Caco-2 (cell line): ENCODE results near the gene BCAS3. TPM values are rescaled to one million over a fixed set of nuclear protein-coding genes. Genes with fewer than 3 reads are reported as not detected.

ENCODE experiments used
- BruUV-seq: library from RNA; stranded (reverse); fragments of 400-500 nt; replicated peaks from 2 replicates; lab custom pipeline; 2021; lab: Mats Ljungman, UMichigan
- CTCF ChIA-PET: fragments of 300-600 bp; sonication (Branson Sonifier 250); formaldehyde crosslinking; loops from one replicate; lab custom pipeline; 2022; ENCODE audit warnings: antibody characterized with exemption; lab: Charles Lee
- POLR2A ChIA-PET: fragments of 300-600 bp; sonication (Branson Sonifier 250); formaldehyde crosslinking; loops from one replicate; lab custom pipeline; 2022; ENCODE audit warnings: antibody characterized with exemption; lab: Charles Lee
- DNase-seq, 2 experiments: peaks; one replicate each; pipeline versions ENCODE4 v3.0.0 to v3.0.0-alpha.2; 2020 to 2022
- H3K27me3 ChIP-seq: replicated peaks from 2 replicates; pipeline ENCODE4 v1.6.0; 2011; ENCODE audit warnings: low read length; ENCODE audit not compliant: control insufficient read depth, insufficient read depth
- H3K36me3 ChIP-seq: 2 replicates; pipeline ENCODE4 v1.5.1; 2011; ENCODE audit warnings: low read length; ENCODE audit not compliant: control insufficient read depth, insufficient read depth
- H3K4me1 ChIP-seq: fragments of 250-450 bp; sonication (Bioruptor Pico); 2 replicates; pipeline ENCODE4 v1.5.1; 2020; ENCODE audit warnings: mild to moderate bottlenecking
- H3K4me3 ChIP-seq: 2 replicates; pipeline ENCODE4 v1.5.1; 2011; ENCODE audit warnings: low read depth, mild to moderate bottlenecking, control low read depth, low read length
- H3K9me3 ChIP-seq: fragments of 250-450 bp; sonication (Bioruptor Pico); 2 replicates; pipeline ENCODE4 v1.5.1; 2020; ENCODE audit warnings: mild to moderate bottlenecking, moderate library complexity
- H3K27ac Mint-ChIP-seq: one replicate; pipeline ENCODE4 v1.8.0; 2022; ENCODE audit warnings: mixed read lengths; ENCODE audit not compliant: unreplicated experiment
- H3K27me3 Mint-ChIP-seq: one replicate; pipeline ENCODE4 v1.8.0; 2022; ENCODE audit warnings: mixed read lengths; ENCODE audit not compliant: insufficient read depth, unreplicated experiment
- H3K36me3 Mint-ChIP-seq: one replicate; pipeline ENCODE4 v1.8.0; 2022; ENCODE audit warnings: mild to moderate bottlenecking, mixed read lengths; ENCODE audit not compliant: insufficient read depth, unreplicated experiment
- H3K4me1 Mint-ChIP-seq: one replicate; pipeline ENCODE4 v1.8.0; 2022; ENCODE audit warnings: low read depth, mixed read lengths; ENCODE audit not compliant: unreplicated experiment
- H3K4me3 Mint-ChIP-seq: one replicate; pipeline ENCODE4 v1.8.0; 2022; ENCODE audit warnings: mild to moderate bottlenecking, moderate library complexity, mixed read lengths; ENCODE audit not compliant: unreplicated experiment
- H3K9me3 Mint-ChIP-seq: one replicate; pipeline ENCODE4 v1.8.0; 2022; ENCODE audit warnings: mixed read lengths; ENCODE audit not compliant: unreplicated experiment
- CTCF ChIP-seq, 2 experiments: fragments of 200-600 bp in 1 of 2; IDR thresholded peaks; 1 replicate in 1 of 2; 2 replicates in 1 of 2; pipeline versions ENCODE4 v1.5.1 to v1.8.0; 2011 to 2022; ENCODE audit warnings: antibody characterized with exemption in 1 of 2, control low read depth in 1 of 2, inconsistent platforms in 1 of 2, low read depth in 1 of 2, low read length in 1 of 2, mild to moderate bottlenecking in 1 of 2, moderate library complexity in 1 of 2; ENCODE audit not compliant: insufficient read depth in 1 of 2, severe bottlenecking in 1 of 2, unreplicated experiment in 1 of 2
- intact Hi-C: fragments of 100-400 bp; cut with micrococcal nuclease; formaldehyde crosslinking; loops from one replicate; pipeline ENCODE4 v1.10.0; 2022; ENCODE audit not compliant: unreplicated experiment
- total RNA-seq: library from RNA; stranded (reverse); gene quantifications from 2 replicates; pipeline ENCODE4 v1.2.3, GENCODE V29; 2022

Gene BCAS3
- total RNA-seq, 1 experiment from 2014 or later: 44.1 TPM

DNA sequence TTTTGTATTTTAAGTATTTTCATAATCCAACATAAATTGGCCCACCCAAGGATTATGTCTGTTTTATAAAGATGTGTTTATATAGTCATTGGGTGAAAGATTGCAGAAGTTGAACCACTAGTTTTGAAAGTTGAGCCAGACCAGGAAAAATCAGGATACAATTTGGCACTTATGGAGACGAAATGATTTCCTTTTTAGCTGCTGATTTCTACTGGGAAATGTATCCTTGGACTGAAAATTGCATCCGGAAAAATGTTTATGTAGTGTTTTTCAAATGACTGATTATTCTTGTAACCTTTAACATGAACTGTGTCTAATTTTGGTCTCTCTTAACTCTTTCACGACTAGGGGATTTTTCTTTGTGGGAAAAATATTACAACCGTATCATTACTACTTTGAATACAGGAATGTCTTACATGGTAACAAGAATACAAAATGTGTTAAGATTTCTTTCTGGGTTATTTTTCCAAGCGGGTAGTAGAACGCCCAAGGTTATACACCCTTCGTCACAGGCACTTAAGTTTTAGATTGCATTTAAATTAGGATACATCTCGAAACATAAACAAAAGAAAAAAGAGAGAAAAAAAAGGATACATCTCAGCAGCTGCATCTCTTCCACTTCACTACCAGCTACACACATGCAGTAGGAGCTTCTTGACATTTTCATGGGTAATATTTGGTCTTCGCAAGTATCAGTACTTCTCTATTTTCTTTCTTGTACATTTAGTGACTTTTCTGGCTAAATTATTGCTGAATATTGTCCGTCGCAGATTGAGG, 449.0 kb downstream of the BCAS3 start:
- H3K9me3 Mint-ChIP-seq: no peaks in the 10 kb centered on the region
- no peak overlapping the region for H3K4me3 ChIP-seq
- H3K4me1 ChIP-seq: no peaks in the 10 kb centered on the region
- BruUV-seq: no TSS peak
- H3K36me3 Mint-ChIP-seq: no peaks in the 10 kb centered on the region
- no peaks in the 10 kb centered on the region for H3K27me3 Mint-ChIP-seq
- no peak overlapping the region for H3K27ac Mint-ChIP-seq
- POLR2A ChIA-PET: no interaction called here
- intact Hi-C loops: no loop called here
- H3K9me3 ChIP-seq: no peaks in the 10 kb centered on the region
- no peaks in the 10 kb centered on the region for H3K36me3 ChIP-seq
- CTCF ChIA-PET: no interaction called here
- no peak overlapping the region for H3K4me3 Mint-ChIP-seq
- no peak for DNase-seq
- no peak for TF ChIP-seq CTCF (IDR thresholded peaks at IDR 0.05; ENCODE audit: insufficient read depth in 1 of 2, low read depth in 1 of 2, low read length in 1 of 2, severe bottlenecking in 1 of 2, unreplicated experiment in 1 of 2)
- no peaks in the 10 kb centered on the region for H3K4me1 Mint-ChIP-seq
- no peaks in the 10 kb centered on the region for H3K27me3 ChIP-seq

GRCh38 chr17:61127960-61128359, 450.3 kb downstream of the BCAS3 start:
- H3K4me3 ChIP-seq: no peak overlapping the region
- H3K4me1 ChIP-seq: no peaks in the 10 kb centered on the region
- H3K27me3 ChIP-seq: no peaks in the 10 kb centered on the region
- no peaks in the 10 kb centered on the region for H3K36me3 Mint-ChIP-seq
- H3K9me3 Mint-ChIP-seq: no peaks in the 10 kb centered on the region
- POLR2A ChIA-PET: no interaction called here
- H3K27me3 Mint-ChIP-seq: no peaks in the 10 kb centered on the region
- no peak for TF ChIP-seq CTCF (IDR thresholded peaks at IDR 0.05; ENCODE audit: insufficient read depth in 1 of 2, low read depth in 1 of 2, low read length in 1 of 2, severe bottlenecking in 1 of 2, unreplicated experiment in 1 of 2)
- no peaks in the 10 kb centered on the region for H3K9me3 ChIP-seq
- CTCF ChIA-PET: no interaction called here
- no peak for DNase-seq
- no peaks in the 10 kb centered on the region for H3K4me1 Mint-ChIP-seq
- no peaks in the 10 kb centered on the region for H3K36me3 ChIP-seq
- no peak overlapping the region for H3K27ac Mint-ChIP-seq
- no peak overlapping the region for H3K4me3 Mint-ChIP-seq
- intact Hi-C loops: no loop called here
- no TSS peak for BruUV-seq

DNA sequence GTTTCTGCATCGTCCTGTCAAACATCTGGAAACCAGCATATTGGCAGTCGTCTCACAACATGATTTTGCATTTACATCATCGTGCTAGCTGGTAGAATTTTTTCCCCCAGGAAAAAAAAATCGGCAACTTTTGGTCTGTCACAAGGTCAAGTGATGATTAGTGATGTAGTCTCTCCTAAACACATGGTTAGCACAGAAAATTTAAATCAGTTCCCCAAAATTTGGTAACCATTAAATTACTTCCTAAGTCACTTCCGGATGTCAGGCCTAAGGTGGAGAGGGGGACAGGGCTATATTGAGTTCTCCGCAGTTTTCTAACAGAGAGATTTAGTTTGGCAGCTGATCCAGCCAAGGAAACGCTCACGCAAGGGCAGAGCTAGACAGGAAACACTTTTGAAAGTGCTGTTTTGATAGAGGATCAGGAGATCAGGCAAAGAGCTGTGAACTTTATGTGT, 451.0 kb downstream of the BCAS3 start:
- no peak for DNase-seq
- Histone ChIP-seq H3K36me3 (no peaks in the 10 kb centered on the region), H3K27me3 (no peaks in the 10 kb centered on the region), H3K9me3 (no peaks in the 10 kb centered on the region), H3K4me3 (no peak overlapping the region), H3K4me1 (no peaks in the 10 kb centered on the region)
- ChIA-PET POLR2A (no interaction called here), CTCF (no interaction called here)
- Mint-ChIP-seq H3K36me3 (no peaks in the 10 kb centered on the region), H3K27ac (no peak overlapping the region), H3K4me1 (no peaks in the 10 kb centered on the region), H3K9me3 (no peaks in the 10 kb centered on the region), H3K27me3 (no peaks in the 10 kb centered on the region), H3K4me3 (no peak overlapping the region)
- no TSS peak for BruUV-seq
- no peak for TF ChIP-seq CTCF (IDR thresholded peaks at IDR 0.05; ENCODE audit: insufficient read depth in 1 of 2, low read depth in 1 of 2, low read length in 1 of 2, severe bottlenecking in 1 of 2, unreplicated experiment in 1 of 2)
- intact Hi-C loops: no loop called here
